ENCODE measurements around the gene ACSL5.
"Not testable (repeated sequence)": the region's sequence is repeated elsewhere in the genome, so short reads cannot be mapped to it uniquely, and the experiment has no call there.

Gene ACSL5

GRCh38 chr10:112349521-112350085, 24.3 kb upstream of the ACSL5 start:
- DNase-seq (ENCODE audit: low read depth) = no peak

GRCh38 chr10:112351146-112351545, 22.8 kb upstream of the ACSL5 start:
- DNase-seq (ENCODE audit: low read depth) = no peak

- no peak for DNase-seq (ENCODE audit: low read depth)
These were observed 21.9 kb upstream of the ACSL5 start for GRCh38 chr10:112352044-112352443.

GRCh38 chr10:112353046-112353445, 20.9 kb upstream of the ACSL5 start:
- DNase-seq (ENCODE audit: low read depth) = no peak

GRCh38 chr10:112356686-112357085, 17.2 kb upstream of the ACSL5 start:
- no peak for DNase-seq (ENCODE audit: low read depth)

- no peak for DNase-seq (ENCODE audit: low read depth)
These were observed 14.2 kb upstream of the ACSL5 start for GRCh38 chr10:112359606-112360307.

- no peak for DNase-seq (ENCODE audit: low read depth)
These were observed 13.3 kb upstream of the ACSL5 start for GRCh38 chr10:112360308-112361270.

GRCh38 chr10:112361951-112362751, 11.8 kb upstream of the ACSL5 start:
- DNase-seq (ENCODE audit: low read depth) = no peak

GRCh38 chr10:112362833-112363232, 11.1 kb upstream of the ACSL5 start:
- DNase-seq (ENCODE audit: low read depth) = no peak

GRCh38 chr10:112363696-112364688, 9.9 kb upstream of the ACSL5 start:
- no peak for DNase-seq (ENCODE audit: low read depth)

- no peak for DNase-seq (ENCODE audit: low read depth)
These were observed 8.9 kb upstream of the ACSL5 start for GRCh38 chr10:112365014-112365432.

GRCh38 chr10:112365451-112365850, 8.5 kb upstream of the ACSL5 start:
- DNase-seq (ENCODE audit: low read depth) = no peak

GRCh38 chr10:112366992-112367391, 6.9 kb upstream of the ACSL5 start:
- DNase-seq (ENCODE audit: low read depth) = no peak

GRCh38 chr10:112367516-112367915, 6.4 kb upstream of the ACSL5 start:
- DNase-seq (ENCODE audit: low read depth) = no peak

GRCh38 chr10:112369495-112370423, 4.2 kb upstream of the ACSL5 start:
- no peak for DNase-seq (ENCODE audit: low read depth)

GRCh38 chr10:112370424-112370819, 3.5 kb upstream of the ACSL5 start:
- DNase-seq (ENCODE audit: low read depth) = no peak

GRCh38 chr10:112371326-112371725, 2.6 kb upstream of the ACSL5 start:
- DNase-seq (ENCODE audit: low read depth) = not testable (repeated sequence)

GRCh38 chr10:112372182-112372810, 1.6 kb upstream of the ACSL5 start:
- not testable (repeated sequence) for DNase-seq (ENCODE audit: low read depth)
